IMR-90 (cell line): ENCODE data around the gene GGCT. TPM values are rescaled to one million over a fixed set of nuclear protein-coding genes. Genes with fewer than 3 reads are reported as not detected.

Experiments
- ATAC-seq: fragments of 200-7000 bp; cut with Tn5 transposase; 2 replicates; pipeline ENCODE4 v1.9.1; 2020; ENCODE audit warnings: low read depth, mild to moderate bottlenecking, moderate library complexity
- BruUV-seq: library from RNA; stranded (reverse); fragments of 400-500 nt; replicated peaks from 2 replicates; lab custom pipeline; 2021; lab: Mats Ljungman, UMichigan
- CTCF ChIA-PET: fragments of 300-600 bp; formaldehyde crosslinking; extraction: SDS; loops from one replicate; lab custom pipeline; 2021; ENCODE audit warnings: antibody characterized with exemption; lab: Yijun Ruan, JAX
- POLR2A ChIA-PET: fragments of 300-600 bp; sonication (Branson Sonifier 250); formaldehyde crosslinking; loops from one replicate; lab custom pipeline; 2022; ENCODE audit warnings: antibody characterized with exemption; ENCODE audit not compliant: unreplicated experiment; lab: Charles Lee
- DNase-seq: peaks from one replicate; pipeline ENCODE4 v3.0.0; 2013
- H2AFZ ChIP-seq: replicated peaks from 2 replicates; pipeline ENCODE3; 2013; ENCODE audit warnings: low read length, mild to moderate bottlenecking; ENCODE audit not compliant: poor library complexity
- H2AK5ac ChIP-seq: 2 replicates; pipeline ENCODE4 v1.6.1; 2013; ENCODE audit warnings: low read depth, low read length, inconsistent platforms
- H2AK9ac ChIP-seq: replicated peaks from 2 replicates; pipeline ENCODE3; 2013; ENCODE audit warnings: mild to moderate bottlenecking, low read depth, low read length, moderate library complexity; ENCODE audit not compliant: poor library complexity
- H2BK120ac ChIP-seq: 2 replicates; pipeline ENCODE4 v1.6.1; 2013; ENCODE audit warnings: low read depth, low read length, inconsistent platforms
- H2BK15ac ChIP-seq: 3 replicates; pipeline ENCODE4 v1.6.1; 2013; ENCODE audit warnings: low read depth, low read length, inconsistent platforms
- H2BK20ac ChIP-seq: 2 replicates; pipeline ENCODE4 v1.6.1; 2013; ENCODE audit warnings: low read depth, mild to moderate bottlenecking, inconsistent platforms, low read length, moderate library complexity
- H2BK5ac ChIP-seq: 2 replicates; pipeline ENCODE4 v1.6.1; 2013; ENCODE audit warnings: mild to moderate bottlenecking, low read depth, low read length, inconsistent platforms; ENCODE audit not compliant: poor library complexity, severe bottlenecking
- H3K14ac ChIP-seq: replicated peaks from 2 replicates; pipeline ENCODE4 v1.6.1; 2013; ENCODE audit warnings: low read depth, low read length, inconsistent platforms
- H3K18ac ChIP-seq: 2 replicates; pipeline ENCODE4 v1.6.1; 2013; ENCODE audit warnings: low read depth, low read length, control low read depth
- H3K23ac ChIP-seq: 2 replicates; pipeline ENCODE4 v1.6.1; 2013; ENCODE audit warnings: low read depth, low read length, inconsistent platforms
- H3K27ac ChIP-seq: 2 replicates; pipeline ENCODE4 v1.5.1; 2013; ENCODE audit warnings: mild to moderate bottlenecking, control low read depth, low read length; ENCODE audit not compliant: insufficient read depth
- H3K27me3 ChIP-seq: 2 replicates; pipeline ENCODE4 v1.6.1; 2013; ENCODE audit warnings: low read length; ENCODE audit not compliant: control insufficient read depth, insufficient read depth
- H3K36me3 ChIP-seq: 2 replicates; pipeline ENCODE4 v1.6.1; 2013; ENCODE audit warnings: low read length, mixed read lengths; ENCODE audit not compliant: control insufficient read depth, insufficient read depth
- H3K4ac ChIP-seq: 2 replicates; pipeline ENCODE4 v1.6.1; 2013; ENCODE audit warnings: low read depth, low read length, inconsistent platforms
- H3K4me1 ChIP-seq: 2 replicates; pipeline ENCODE4 v1.6.1; 2013; ENCODE audit warnings: low read length, mixed read lengths; ENCODE audit not compliant: control insufficient read depth, insufficient read depth
- H3K4me2 ChIP-seq: 2 replicates; pipeline ENCODE4 v1.6.1; 2013; ENCODE audit warnings: low read depth, mild to moderate bottlenecking, control low read depth, low read length, moderate library complexity
- H3K4me3 ChIP-seq: 2 replicates; pipeline ENCODE4 v1.5.1; 2013; ENCODE audit warnings: low read depth, mild to moderate bottlenecking, control low read depth, low read length, moderate library complexity; ENCODE audit not compliant: insufficient read depth
- H3K56ac ChIP-seq: 2 replicates; pipeline ENCODE4 v1.6.1; 2013; ENCODE audit warnings: low read length, inconsistent platforms; ENCODE audit not compliant: insufficient read depth; ENCODE audit errors: extremely low read depth
- H3K79me1 ChIP-seq, 2 experiments: 2 replicates each; pipeline ENCODE4 v1.6.1; 2013; ENCODE audit warnings: low read length in 2 of 2, inconsistent platforms in 1 of 2, low read depth in 1 of 2
- H3K9ac ChIP-seq: 2 replicates; pipeline ENCODE4 v1.6.1; 2013; ENCODE audit warnings: low read depth, low read length, control low read depth
- H3K9me1 ChIP-seq: 2 replicates; pipeline ENCODE4 v1.6.1; 2013; ENCODE audit warnings: low read length, inconsistent platforms; ENCODE audit not compliant: insufficient read depth
- H3K9me3 ChIP-seq: 2 replicates; pipeline ENCODE4 v1.6.1; 2013; ENCODE audit warnings: low read length; ENCODE audit not compliant: control insufficient read depth, insufficient read depth
- H4K20me1 ChIP-seq: 2 replicates; pipeline ENCODE4 v1.6.1; 2013; ENCODE audit warnings: low read length, inconsistent platforms; ENCODE audit not compliant: insufficient read depth
- H4K5ac ChIP-seq: 2 replicates; pipeline ENCODE4 v1.6.1; 2013; ENCODE audit warnings: mild to moderate bottlenecking, low read depth, low read length, control low read depth
- H4K8ac ChIP-seq, 2 experiments: 2 replicates each; pipeline ENCODE4 v1.6.1; 2013; ENCODE audit warnings: low read depth in 2 of 2, low read length in 2 of 2, control low read depth in 1 of 2, inconsistent platforms in 1 of 2
- H4K91ac ChIP-seq: 2 replicates; pipeline ENCODE4 v1.6.1; 2013; ENCODE audit warnings: low read depth, low read length, inconsistent platforms; ENCODE audit not compliant: insufficient read depth
- BHLHE40 ChIP-seq: fragments of 150-350 bp; IDR thresholded peaks from 2 replicates; pipeline ENCODE4 v1.6.1; 2016; ENCODE audit warnings: mild to moderate bottlenecking, low read depth, low read length
- CEBPB ChIP-seq: IDR thresholded peaks from 2 replicates; pipeline ENCODE4 v1.6.1; 2012; ENCODE audit warnings: low read depth, low read length, improper control_type of control experiment
- CHD1 ChIP-seq: IDR thresholded peaks from 2 replicates; pipeline ENCODE4 v1.6.1; 2012; ENCODE audit warnings: low read depth, low read length, improper control_type of control experiment
- FOS ChIP-seq: fragments of 150-350 bp; IDR thresholded peaks from 2 replicates; pipeline ENCODE4 v1.6.1; 2016; ENCODE audit warnings: low read depth, low read length
- MAZ ChIP-seq: IDR thresholded peaks from 2 replicates; pipeline ENCODE4 v1.6.1; 2012; ENCODE audit warnings: low read depth, mild to moderate bottlenecking, low read length, improper control_type of control experiment, moderate library complexity, borderline replicate concordance
- MXI1 ChIP-seq: IDR thresholded peaks from 2 replicates; pipeline ENCODE4 v1.6.1; 2012; ENCODE audit warnings: low read depth, mild to moderate bottlenecking, low read length, moderate library complexity, borderline replicate concordance
- NFE2L2 ChIP-seq: fragments of 150-350 bp; IDR thresholded peaks from 2 replicates; pipeline ENCODE4 v1.6.1; 2016; ENCODE audit warnings: low read depth, mild to moderate bottlenecking, low read length
- POLR2A ChIP-seq: IDR thresholded peaks from 2 replicates; pipeline ENCODE4 v1.6.1; 2012; ENCODE audit warnings: mild to moderate bottlenecking, low read depth, low read length
- RAD21 ChIP-seq: IDR thresholded peaks from 2 replicates; pipeline ENCODE4 v1.6.1; 2012; ENCODE audit warnings: low read length, improper control_type of control experiment
- RCOR1 ChIP-seq: IDR thresholded peaks from 2 replicates; pipeline ENCODE4 v1.6.1; 2012; ENCODE audit warnings: mild to moderate bottlenecking, low read length, improper control_type of control experiment; ENCODE audit not compliant: insufficient replicate concordance
- RFX5 ChIP-seq: IDR thresholded peaks from 2 replicates; pipeline ENCODE4 v1.8.0; 2012; ENCODE audit warnings: low read depth, mild to moderate bottlenecking, low read length, moderate library complexity
- SMC3 ChIP-seq: fragments of 150-350 bp; IDR thresholded peaks from 2 replicates; pipeline ENCODE4 v1.6.1; 2016; ENCODE audit warnings: low read depth, mild to moderate bottlenecking, antibody characterized with exemption, low read length, moderate library complexity
- WGBS, 2 experiments: methylation state at CpG; one replicate each; pipeline versions ENCODE4 v1.1.5 to v1.1.7; 2013; ENCODE audit warnings: missing lambda C conversion rate in 2 of 2; ENCODE audit not compliant: insufficient read length in 1 of 2; ENCODE audit errors: extremely low coverage in 2 of 2; 5-methylcytosine and 5-hydroxymethylcytosine counted together
- dilution Hi-C: fragments of 300-500 bp; cut with HindIII; formaldehyde crosslinking; loops from one replicate; pipeline ENCODE4 v1.14.3; 2018; ENCODE audit warnings: low sequenced_read_pairs; ENCODE audit not compliant: unreplicated experiment
- in situ Hi-C: fragments of 300-500 bp; cut with MboI; formaldehyde crosslinking; loops from 3 replicates; pipeline ENCODE4 v1.14.3; 2019; ENCODE audit warnings: low sequenced_read_pairs, inconsistent platforms, mixed read lengths
- intact Hi-C: fragments of 100-400 bp; cut with micrococcal nuclease; formaldehyde crosslinking; loops from 2 replicates; pipeline ENCODE4 v1.10.0; 2022
- polyA plus RNA-seq, 3 experiments: library from polyadenylated mRNA; depleted of rRNA; stranded (reverse); fragments of >200 nt; gene quantifications; 2 replicates each; pipeline ENCODE4 v1.2.3, GENCODE V29; 2012; ENCODE audit warnings: low replicate concordance in 1 of 3
- total RNA-seq: library from RNA; depleted of rRNA; stranded (reverse); fragments of >200 nt; gene quantifications from 2 replicates; pipeline ENCODE4 v1.2.3, GENCODE V29; 2012
- TF ChIP-seq, protein P1 (sequence below): fragments of 150-350 bp; IDR thresholded peaks from 2 replicates; pipeline ENCODE4 v1.6.1; 2017; ENCODE audit warnings: mild to moderate bottlenecking, antibody characterized with exemption, low read length, low read depth
- TF ChIP-seq, protein P2 (sequence below): fragments of 150-350 bp; IDR thresholded peaks from 2 replicates; pipeline ENCODE4 v1.6.1; 2016; ENCODE audit warnings: low read depth, mild to moderate bottlenecking, low read length, moderate library complexity, borderline replicate concordance
- TF ChIP-seq, protein P3 (sequence below): conservative IDR thresholded peaks from 2 replicates; pipeline ENCODE4 v1.5.1; 2012; ENCODE audit warnings: mild to moderate bottlenecking, low read depth, low read length, improper control_type of control experiment

Gene GGCT
- total and polyA plus RNA-seq, 2 of the 4 experiments (the other 2 are of a cell fraction): 12.0 to 18.6 TPM

DNA sequence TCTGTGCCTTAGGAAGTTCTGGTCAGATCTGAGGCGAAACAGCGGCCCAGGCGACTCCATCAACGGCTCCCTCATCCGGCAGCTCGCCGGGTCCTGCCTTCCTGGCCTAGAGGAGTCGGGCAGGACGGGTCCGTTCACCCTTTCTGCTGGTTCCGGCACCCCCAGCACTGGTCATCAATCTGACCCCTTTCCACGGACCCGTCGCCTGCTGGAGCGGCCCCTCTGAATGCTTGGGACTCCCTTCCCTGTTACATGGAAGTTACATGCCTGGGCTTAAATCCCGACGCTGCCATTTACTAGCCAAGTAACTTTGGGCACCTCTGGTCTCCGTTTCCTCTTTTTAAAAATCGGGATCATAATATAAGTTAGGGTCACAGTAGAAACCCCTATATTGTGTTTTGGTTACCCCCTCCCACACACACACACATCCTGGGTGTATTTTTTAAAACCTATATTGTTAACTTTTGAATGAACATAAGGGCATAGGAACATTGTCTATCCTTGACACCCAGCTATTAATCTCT, 607 bp upstream of the GGCT start:
- peak overlapping the region; percentile 63 for H3K27ac ChIP-seq
- no peak overlapping the region for H2BK20ac ChIP-seq
- no peaks in the 10 kb centered on the region for H4K20me1 ChIP-seq
- peaks cover 14 to 35% of the 10 kb centered on the region in 2 experiments for H3K79me1 ChIP-seq
- H4K5ac ChIP-seq: peak overlapping the region; percentile 74
- H3K14ac ChIP-seq: peak overlapping the region; percentile 91
- H3K4ac ChIP-seq: peak overlapping the region; percentile 89
- H2BK5ac ChIP-seq: peak overlapping the region; percentile 58
- H4K91ac ChIP-seq: peak overlapping the region; percentile 53; the same call in 1 of the 2 replicates
- 0 out of 2 replicates have a peak overlapping the region, but pooled peaks have one; percentile 55 for H2BK120ac ChIP-seq
- H3K4me2 ChIP-seq: peak overlapping the region; percentile 82
- H3K9ac ChIP-seq: peak overlapping the region; percentile 68
- H3K4me1 ChIP-seq: peaks cover 7% of the 10 kb centered on the region; the same call in 1 of the 2 replicates
- WGBS, 2 experiments: no CpG with 5 or more reads among the region's 19 CpGs
- peak overlapping the region; percentile 87 for H2AK9ac ChIP-seq
- CTCF ChIA-PET: interaction anchor here (0.7 kb wide), 1 partner anchor 385 kb away, joined by 3 read pairs; no protein-coding TSS in a partner anchor
- no peaks in the 10 kb centered on the region; the same call in 1 of the 2 replicates for H3K36me3 ChIP-seq
- H3K4me3 ChIP-seq: peak overlapping the region; percentile 53
- dilution Hi-C loops (no loop called here), intact Hi-C loops (loop anchor here (2.0 to 10.0 kb wide), 2 partner anchors 26 to 230 kb away; partner anchors contain the start of gene NOD1), in situ Hi-C loops (no loop called here)
- ATAC-seq (peak; percentile 42), DNase-seq (no peak)
- H3K9me1 ChIP-seq: peaks cover 12% of the 10 kb centered on the region
- 0 out of 2 replicates have a peak overlapping the region, but pooled peaks have one; percentile 21 for H2AK5ac ChIP-seq
- peak overlapping the region; percentile 64; the same call in 1 of the 2 replicates for H3K23ac ChIP-seq
- no peaks in the 10 kb centered on the region for H3K9me3 ChIP-seq
- no TSS peak for BruUV-seq
- H4K8ac ChIP-seq: peak overlapping the region; percentile 81 to 97
- H2BK15ac ChIP-seq: no peak overlapping the region
- H3K27me3 ChIP-seq: no peaks in the 10 kb centered on the region
- peak overlapping the region; percentile 51; the same call in 1 of the 2 replicates for H3K56ac ChIP-seq
- peak overlapping the region; percentile 21 for H3K18ac ChIP-seq
- peak overlapping the region; percentile 97 for H2AFZ ChIP-seq
- POLR2A ChIA-PET: no interaction called here
- TF ChIP-seq NFE2L2 (no peak), RFX5 (no peak), MAZ (no peak), RAD21 (no peak), MXI1 (no peak), CHD1 (no peak), POLR2A (no peak), SMC3 (no peak), RCOR1 (no peak), CEBPB (no peak), BHLHE40 (no peak), FOS (no peak)
- TF ChIP-seq, protein P1, sequence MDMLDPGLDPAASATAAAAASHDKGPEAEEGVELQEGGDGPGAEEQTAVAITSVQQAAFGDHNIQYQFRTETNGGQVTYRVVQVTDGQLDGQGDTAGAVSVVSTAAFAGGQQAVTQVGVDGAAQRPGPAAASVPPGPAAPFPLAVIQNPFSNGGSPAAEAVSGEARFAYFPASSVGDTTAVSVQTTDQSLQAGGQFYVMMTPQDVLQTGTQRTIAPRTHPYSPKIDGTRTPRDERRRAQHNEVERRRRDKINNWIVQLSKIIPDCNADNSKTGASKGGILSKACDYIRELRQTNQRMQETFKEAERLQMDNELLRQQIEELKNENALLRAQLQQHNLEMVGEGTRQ: no peak
- TF ChIP-seq, protein P2, sequence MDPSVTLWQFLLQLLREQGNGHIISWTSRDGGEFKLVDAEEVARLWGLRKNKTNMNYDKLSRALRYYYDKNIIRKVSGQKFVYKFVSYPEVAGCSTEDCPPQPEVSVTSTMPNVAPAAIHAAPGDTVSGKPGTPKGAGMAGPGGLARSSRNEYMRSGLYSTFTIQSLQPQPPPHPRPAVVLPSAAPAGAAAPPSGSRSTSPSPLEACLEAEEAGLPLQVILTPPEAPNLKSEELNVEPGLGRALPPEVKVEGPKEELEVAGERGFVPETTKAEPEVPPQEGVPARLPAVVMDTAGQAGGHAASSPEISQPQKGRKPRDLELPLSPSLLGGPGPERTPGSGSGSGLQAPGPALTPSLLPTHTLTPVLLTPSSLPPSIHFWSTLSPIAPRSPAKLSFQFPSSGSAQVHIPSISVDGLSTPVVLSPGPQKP: no peak
- TF ChIP-seq, protein P3, sequence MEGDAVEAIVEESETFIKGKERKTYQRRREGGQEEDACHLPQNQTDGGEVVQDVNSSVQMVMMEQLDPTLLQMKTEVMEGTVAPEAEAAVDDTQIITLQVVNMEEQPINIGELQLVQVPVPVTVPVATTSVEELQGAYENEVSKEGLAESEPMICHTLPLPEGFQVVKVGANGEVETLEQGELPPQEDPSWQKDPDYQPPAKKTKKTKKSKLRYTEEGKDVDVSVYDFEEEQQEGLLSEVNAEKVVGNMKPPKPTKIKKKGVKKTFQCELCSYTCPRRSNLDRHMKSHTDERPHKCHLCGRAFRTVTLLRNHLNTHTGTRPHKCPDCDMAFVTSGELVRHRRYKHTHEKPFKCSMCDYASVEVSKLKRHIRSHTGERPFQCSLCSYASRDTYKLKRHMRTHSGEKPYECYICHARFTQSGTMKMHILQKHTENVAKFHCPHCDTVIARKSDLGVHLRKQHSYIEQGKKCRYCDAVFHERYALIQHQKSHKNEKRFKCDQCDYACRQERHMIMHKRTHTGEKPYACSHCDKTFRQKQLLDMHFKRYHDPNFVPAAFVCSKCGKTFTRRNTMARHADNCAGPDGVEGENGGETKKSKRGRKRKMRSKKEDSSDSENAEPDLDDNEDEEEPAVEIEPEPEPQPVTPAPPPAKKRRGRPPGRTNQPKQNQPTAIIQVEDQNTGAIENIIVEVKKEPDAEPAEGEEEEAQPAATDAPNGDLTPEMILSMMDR: no peak
